ENCODE data around the gene CLDN4. TPM values are rescaled to one million over a fixed set of nuclear protein-coding genes. Genes with fewer than 3 reads are reported as not detected.
"Not testable (repeated sequence)": the region's sequence is repeated elsewhere in the genome, so short reads cannot be mapped to it uniquely, and the experiment has no call there.

CLDN4 gene
- total RNA-seq, 5 donors from 2014 or later (not counting 1 experiment from before 2014, with no cell fraction given), result 0.53 to 1.3 (median 0.79) TPM; not detected in 2

GRCh38 chr7:73821597-73822285 lies 9.1 kb upstream of the CLDN4 start:
- H3K9me3 ChIP-seq; H3K36me3 Mint-ChIP-seq; H3K4me1 ChIP-seq (ENCODE audit: control insufficient read depth in 1 of 2, extremely low read depth in 1 of 2, insufficient read depth in 2 of 2, low read length in 2 of 2); DNase-seq; ATAC-seq (replicated peaks in 1 of 4); CTCF ChIA-PET; H3K36me3 ChIP-seq (ENCODE audit: control insufficient read depth in 2 of 2, extremely low read depth in 1 of 2, insufficient read depth in 1 of 2, low read length in 1 of 2); H3K27ac ChIP-seq (ENCODE audit: low read length); H3K9me3 Mint-ChIP-seq; H3K27ac Mint-ChIP-seq; H3K4me3 Mint-ChIP-seq; H3K4me3 ChIP-seq (ENCODE audit: control insufficient read depth in 1 of 2, extremely low read depth in 1 of 2, low read length in 1 of 2): not testable (repeated sequence)
- WGBS (ENCODE audit: insufficient coverage), result 94% methylated on average over 3 of the region's 14 CpGs
- Mint-ChIP-seq H3K27me3 (peaks cover 10 to 11% of the 10 kb centered on the region in 2 donors), H3K4me1 (peaks cover 3 to 13% (median 5%) of the 10 kb centered on the region in 3 donors)
- POLR2A ChIA-PET, result interaction anchor here in 1 of 2 donors (0.7 kb wide), 1 partner anchor 93 kb away, joined by 4 read pairs; no protein-coding TSS in a partner anchor
- peaks cover 0 to 17% of the 10 kb centered on the region in 2 experiments for H3K27me3 ChIP-seq (replicated peaks in 1 of 2; ENCODE audit: control insufficient read depth in 2 of 2, extremely low read depth in 1 of 2, insufficient read depth in 2 of 2, low read length in 1 of 2)

- H3K36me3 Mint-ChIP-seq, result no peaks in the 10 kb centered on the region
Observed at GRCh38 chr7:73822319-73823173, 8.2 kb upstream of the CLDN4 start.

GRCh38 chr7:73823257-73823656 lies 7.5 kb upstream of the CLDN4 start:
- Mint-ChIP-seq H3K9me3 (no peaks in the 10 kb centered on the region), H3K36me3 (no peaks in the 10 kb centered on the region), H3K4me3 (no peak overlapping the region), H3K27ac (peak overlapping the region in 1 of 2 donors; percentile 78), H3K4me1 (peaks cover 18 to 28% (median 20%) of the 10 kb centered on the region in 3 donors), H3K27me3 (peaks cover 8 to 10% of the 10 kb centered on the region in 2 donors)
- WGBS (ENCODE audit: insufficient coverage), result 96% methylated on average over 3 of the region's 5 CpGs
- Histone ChIP-seq H3K27me3 (replicated peaks in 1 of 2; ENCODE audit: control insufficient read depth in 2 of 2, extremely low read depth in 1 of 2, insufficient read depth in 2 of 2, low read length in 1 of 2) (peaks cover 0 to 19% of the 10 kb centered on the region in 2 experiments), H3K36me3 (ENCODE audit: control insufficient read depth in 2 of 2, extremely low read depth in 1 of 2, insufficient read depth in 1 of 2, low read length in 1 of 2) (no peaks in the 10 kb centered on the region), H3K27ac (ENCODE audit: low read length) (no peak overlapping the region), H3K9me3 (no peaks in the 10 kb centered on the region), H3K4me1 (ENCODE audit: control insufficient read depth in 1 of 2, extremely low read depth in 1 of 2, insufficient read depth in 2 of 2, low read length in 2 of 2) (peaks cover 0 to 20% of the 10 kb centered on the region in 2 experiments), H3K4me3 (ENCODE audit: control insufficient read depth in 1 of 2, extremely low read depth in 1 of 2, low read length in 1 of 2) (no peak overlapping the region)
- ChIA-PET CTCF (interaction anchor here in 1 of 2 donors (0.7 kb wide), 1 partner anchor 158 kb away, joined by 3 read pairs; no protein-coding TSS in a partner anchor), POLR2A (no interaction called here)
- ATAC-seq (replicated peaks in 1 of 4) (no peak), DNase-seq (no peak)

More at GRCh38 chr7:73822319-73823173, 8.2 kb upstream of the CLDN4 start:
- H3K27ac Mint-ChIP-seq, result no peak overlapping the region
- ATAC-seq (replicated peaks in 1 of 4), result no peak
- Histone ChIP-seq H3K4me1 (ENCODE audit: control insufficient read depth in 1 of 2, extremely low read depth in 1 of 2, insufficient read depth in 2 of 2, low read length in 2 of 2) (peaks cover 0 to 12% of the 10 kb centered on the region in 2 experiments), H3K4me3 (ENCODE audit: control insufficient read depth in 1 of 2, extremely low read depth in 1 of 2, low read length in 1 of 2) (no peak overlapping the region), H3K27ac (ENCODE audit: low read length) (no peak overlapping the region), H3K27me3 (replicated peaks in 1 of 2; ENCODE audit: control insufficient read depth in 2 of 2, extremely low read depth in 1 of 2, insufficient read depth in 2 of 2, low read length in 1 of 2) (peaks cover 0 to 17% of the 10 kb centered on the region in 2 experiments), H3K36me3 (ENCODE audit: control insufficient read depth in 2 of 2, extremely low read depth in 1 of 2, insufficient read depth in 1 of 2, low read length in 1 of 2) (no peaks in the 10 kb centered on the region), H3K9me3 (no peaks in the 10 kb centered on the region)
- CTCF ChIA-PET, result interaction anchor here in 1 of 2 donors (0.7 kb wide), 1 partner anchor 158 kb away, joined by 3 read pairs; no protein-coding TSS in a partner anchor
- peaks cover 11 to 21% (median 13%) of the 10 kb centered on the region in 3 donors for H3K4me1 Mint-ChIP-seq
- H3K4me3 Mint-ChIP-seq, result no peak overlapping the region
- peaks cover 10 to 11% of the 10 kb centered on the region in 2 donors for H3K27me3 Mint-ChIP-seq
- H3K9me3 Mint-ChIP-seq, result no peaks in the 10 kb centered on the region
- no peak for DNase-seq
- POLR2A ChIA-PET, result interaction anchor here in 1 of 2 donors (0.7 kb wide), 1 partner anchor 94 kb away, joined by 4 read pairs; no protein-coding TSS in a partner anchor
- 76% methylated on average over 11 of the region's 15 CpGs for WGBS (ENCODE audit: insufficient coverage)

GRCh38 chr7:73823873-73824592 lies 6.8 kb upstream of the CLDN4 start:
- Mint-ChIP-seq H3K27ac (peak overlapping the region in 1 of 2 donors; percentile 78), H3K4me1 (peaks cover 22 to 35% (median 27%) of the 10 kb centered on the region in 3 donors), H3K27me3 (peaks cover 8 to 13% of the 10 kb centered on the region in 2 donors), H3K4me3 (no peak overlapping the region), H3K9me3 (no peaks in the 10 kb centered on the region), H3K36me3 (no peaks in the 10 kb centered on the region)
- Histone ChIP-seq H3K27me3 (replicated peaks in 1 of 2; ENCODE audit: control insufficient read depth in 2 of 2, extremely low read depth in 1 of 2, insufficient read depth in 2 of 2, low read length in 1 of 2) (peaks cover 0 to 19% of the 10 kb centered on the region in 2 experiments), H3K4me1 (ENCODE audit: control insufficient read depth in 1 of 2, extremely low read depth in 1 of 2, insufficient read depth in 2 of 2, low read length in 2 of 2) (peaks cover 0 to 27% of the 10 kb centered on the region in 2 experiments), H3K4me3 (ENCODE audit: control insufficient read depth in 1 of 2, extremely low read depth in 1 of 2, low read length in 1 of 2) (no peak overlapping the region), H3K36me3 (ENCODE audit: control insufficient read depth in 2 of 2, extremely low read depth in 1 of 2, insufficient read depth in 1 of 2, low read length in 1 of 2) (no peaks in the 10 kb centered on the region), H3K27ac (ENCODE audit: low read length) (peak overlapping the region; percentile 28), H3K9me3 (no peaks in the 10 kb centered on the region)
- ChIA-PET POLR2A (no interaction called here), CTCF (no interaction called here)
- ATAC-seq (replicated peaks in 1 of 4) (peak in 2 of 4 experiments; percentile 18 to 60), DNase-seq (no peak)
- WGBS (ENCODE audit: insufficient coverage), result 63% methylated on average over 8 of the region's 11 CpGs

- peak overlapping the region in 1 of 2 donors; percentile 78 for H3K27ac Mint-ChIP-seq
- POLR2A ChIA-PET, result interaction anchor here in 1 of 2 donors (0.6 kb wide), 1 partner anchor 238 kb away, joined by 3 read pairs; no protein-coding TSS in a partner anchor
Observed at GRCh38 chr7:73824986-73825385, 5.8 kb upstream of the CLDN4 start.

More at GRCh38 chr7:73824986-73825385, 5.8 kb upstream of the CLDN4 start:
- Mint-ChIP-seq H3K36me3 (no peaks in the 10 kb centered on the region), H3K4me1 (peaks cover 22 to 37% (median 32%) of the 10 kb centered on the region in 3 donors), H3K27me3 (peaks cover 5 to 13% of the 10 kb centered on the region in 2 donors), H3K4me3 (no peak overlapping the region), H3K9me3 (no peaks in the 10 kb centered on the region)
- Histone ChIP-seq H3K4me3 (ENCODE audit: control insufficient read depth in 1 of 2, extremely low read depth in 1 of 2, low read length in 1 of 2) (no peak overlapping the region), H3K27ac (ENCODE audit: low read length) (no peak overlapping the region), H3K27me3 (replicated peaks in 1 of 2; ENCODE audit: control insufficient read depth in 2 of 2, extremely low read depth in 1 of 2, insufficient read depth in 2 of 2, low read length in 1 of 2) (peaks cover 0 to 23% of the 10 kb centered on the region in 2 experiments), H3K4me1 (ENCODE audit: control insufficient read depth in 1 of 2, extremely low read depth in 1 of 2, insufficient read depth in 2 of 2, low read length in 2 of 2) (peaks cover 0 to 30% of the 10 kb centered on the region in 2 experiments), H3K36me3 (ENCODE audit: control insufficient read depth in 2 of 2, extremely low read depth in 1 of 2, insufficient read depth in 1 of 2, low read length in 1 of 2) (no peaks in the 10 kb centered on the region), H3K9me3 (no peaks in the 10 kb centered on the region)
- CTCF ChIA-PET, result no interaction called here
- ATAC-seq (replicated peaks in 1 of 4) (no peak), DNase-seq (no peak)
- WGBS (ENCODE audit: insufficient coverage), result 85% methylated on average over 9 of the region's 9 CpGs

Measured in T-cell (primary cell).